ENCODE data around the gene FBF1. TPM values are rescaled to one million over a fixed set of nuclear protein-coding genes. Genes with fewer than 3 reads are reported as not detected.
A peak's percentile ranks its signal among the peaks of the same experiment; 100 is the strongest.

Gene FBF1
- total and polyA plus RNA-seq, 2 of the 4 experiments (the other 2 are of a cell fraction) = 4.5 to 8.0 TPM

GRCh38 chr17:75910699-75911098, 30.1 kb downstream of the FBF1 start:
- Histone ChIP-seq H4K91ac (ENCODE audit: insufficient read depth, low read depth, low read length) (no peak overlapping the region), H2AK5ac (ENCODE audit: low read depth, low read length) (no peak overlapping the region), H3K23ac (ENCODE audit: low read depth, low read length) (no peak overlapping the region), H3K27ac (ENCODE audit: insufficient read depth, low read length) (no peak overlapping the region), H3K4me1 (ENCODE audit: control insufficient read depth, insufficient read depth, low read length) (peaks cover under 1% of the 10 kb centered on the region; the same call in 1 of the 2 replicates), H3K4me2 (ENCODE audit: low read depth, low read length) (no peak overlapping the region), H3K36me3 (ENCODE audit: control insufficient read depth, insufficient read depth, low read length) (peaks cover 9% of the 10 kb centered on the region), H2BK15ac (ENCODE audit: low read depth, low read length) (no peak overlapping the region), H3K14ac (replicated peaks; ENCODE audit: low read depth, low read length) (no peak overlapping the region), H2AFZ (replicated peaks; ENCODE audit: low read length, poor library complexity) (peak overlapping the region; percentile 33), H2BK120ac (ENCODE audit: low read depth, low read length) (no peak overlapping the region), H3K4me3 (ENCODE audit: insufficient read depth, low read depth, low read length) (no peak overlapping the region), H4K20me1 (ENCODE audit: insufficient read depth, low read length) (no peaks in the 10 kb centered on the region), H4K8ac (ENCODE audit: low read depth in 2 of 2, low read length in 2 of 2) (no peak overlapping the region), H3K4ac (ENCODE audit: low read depth, low read length) (no peak overlapping the region), H2AK9ac (replicated peaks; ENCODE audit: low read depth, low read length, poor library complexity) (no peak overlapping the region), H4K5ac (ENCODE audit: low read depth, low read length) (no peak overlapping the region), H2BK5ac (ENCODE audit: low read depth, low read length, poor library complexity, severe bottlenecking) (no peak overlapping the region), H3K9me1 (ENCODE audit: insufficient read depth, low read length) (0 out of 2 replicates have a peak, but pooled peaks cover 3% of the 10 kb centered on the region), H3K27me3 (ENCODE audit: control insufficient read depth, insufficient read depth, low read length) (no peaks in the 10 kb centered on the region), H3K9ac (ENCODE audit: low read depth, low read length) (no peak overlapping the region), H3K79me1 (ENCODE audit: low read depth in 1 of 2, low read length in 2 of 2) (peaks cover 0 to 3% of the 10 kb centered on the region in 2 experiments; a peak in 1 of 4 replicates), H3K9me3 (ENCODE audit: control insufficient read depth, insufficient read depth, low read length) (no peaks in the 10 kb centered on the region), H3K18ac (ENCODE audit: low read depth, low read length) (no peak overlapping the region), H2BK20ac (ENCODE audit: low read depth, low read length) (no peak overlapping the region), H3K56ac (ENCODE audit: extremely low read depth, insufficient read depth, low read length) (no peak overlapping the region)
- POLR2A ChIA-PET (ENCODE audit: unreplicated experiment) = no interaction called here
- TF ChIP-seq RFX5 (IDR thresholded peaks at IDR 0.05; ENCODE audit: low read depth, low read length) = no peak
- TF ChIP-seq RAD21 (IDR thresholded peaks at IDR 0.05; ENCODE audit: low read length) = no peak
- TF ChIP-seq MAZ (IDR thresholded peaks at IDR 0.05; ENCODE audit: borderline replicate concordance, low read depth, low read length) = no peak
- TF ChIP-seq POLR2A (IDR thresholded peaks at IDR 0.05; ENCODE audit: low read depth, low read length) = no peak
- TF ChIP-seq USF2 (IDR thresholded peaks at IDR 0.05; ENCODE audit: low read depth, low read length) = no peak
- TF ChIP-seq FOS (IDR thresholded peaks at IDR 0.05; ENCODE audit: low read depth, low read length) = no peak
- no peak for TF ChIP-seq SMC3 (IDR thresholded peaks at IDR 0.05; ENCODE audit: low read depth, low read length)
- TF ChIP-seq MAFK (IDR thresholded peaks at IDR 0.05; ENCODE audit: low read depth, low read length) = no peak
- TF ChIP-seq MXI1 (IDR thresholded peaks at IDR 0.05; ENCODE audit: borderline replicate concordance, low read depth, low read length) = no peak
- WGBS, 2 experiments (ENCODE audit: extremely low coverage in 2 of 2, insufficient read length in 1 of 2) = no CpG with 5 or more reads among the region's 6 CpGs
- no TSS peak for BruUV-seq (replicated peaks)
- CTCF ChIA-PET = interaction anchor here (1.5 kb wide), 1 partner anchor 91 kb away, joined by 3 read pairs; no protein-coding TSS in a partner anchor
- ATAC-seq (ENCODE audit: low read depth) (no peak; the same call in 1 of the 2 replicates), DNase-seq (no peak)
- in situ Hi-C loops (cut with MboI; ENCODE audit: low sequenced_read_pairs) = loop anchor here (5.0 kb wide), 1 partner anchor 97 kb away; no protein-coding TSS in a partner anchor
- intact Hi-C loops (cut with micrococcal nuclease) = no loop called here
- dilution Hi-C loops (cut with HindIII; ENCODE audit: low sequenced_read_pairs, unreplicated experiment) = no loop called here
